ENCODE results near the gene SEPTIN10.
"Not testable (repeated sequence)": the region's sequence is repeated elsewhere in the genome, so short reads cannot be mapped to it uniquely, and the experiment has no call there.

Gene SEPTIN10

DNA sequence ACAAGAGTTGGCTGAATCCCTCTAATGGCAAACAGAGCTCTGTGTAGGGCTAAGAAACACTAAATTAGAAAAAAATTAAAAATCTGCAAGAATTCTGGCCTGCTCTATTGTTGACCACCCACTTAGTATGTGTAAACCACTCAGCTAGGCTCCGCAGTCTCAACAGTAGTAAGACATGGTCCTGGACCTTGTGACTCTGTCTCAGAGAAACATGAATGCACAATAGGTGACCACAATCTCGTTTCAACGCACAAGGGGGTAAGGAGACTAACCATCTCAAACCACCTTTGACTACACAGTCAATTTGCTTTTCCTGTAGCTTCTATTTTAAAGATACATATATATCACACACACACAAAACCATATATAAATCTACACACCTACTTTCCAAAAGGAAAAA is 16.5 kb downstream of the SEPTIN10 start:
- no peak for DNase-seq

DNA sequence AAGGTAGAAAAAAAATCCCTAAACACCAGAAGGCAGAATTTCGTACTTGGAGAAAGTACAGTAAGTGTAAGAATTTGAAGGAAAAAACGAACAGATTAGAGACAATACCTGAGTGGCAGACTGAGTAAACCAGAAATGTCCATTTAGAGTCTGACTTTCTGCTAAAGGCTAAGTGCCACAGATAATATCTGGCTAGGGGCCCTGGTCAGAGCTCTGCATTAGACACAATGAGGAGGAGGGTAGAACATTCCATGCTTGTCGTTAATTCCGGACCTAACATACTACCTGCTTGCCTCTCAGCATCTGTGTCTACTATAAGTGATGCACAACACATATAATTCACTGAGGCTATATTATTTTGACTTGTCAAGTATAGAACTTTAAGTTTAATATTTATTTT is 18.1 kb downstream of the SEPTIN10 start:
- DNase-seq, result no peak

DNA sequence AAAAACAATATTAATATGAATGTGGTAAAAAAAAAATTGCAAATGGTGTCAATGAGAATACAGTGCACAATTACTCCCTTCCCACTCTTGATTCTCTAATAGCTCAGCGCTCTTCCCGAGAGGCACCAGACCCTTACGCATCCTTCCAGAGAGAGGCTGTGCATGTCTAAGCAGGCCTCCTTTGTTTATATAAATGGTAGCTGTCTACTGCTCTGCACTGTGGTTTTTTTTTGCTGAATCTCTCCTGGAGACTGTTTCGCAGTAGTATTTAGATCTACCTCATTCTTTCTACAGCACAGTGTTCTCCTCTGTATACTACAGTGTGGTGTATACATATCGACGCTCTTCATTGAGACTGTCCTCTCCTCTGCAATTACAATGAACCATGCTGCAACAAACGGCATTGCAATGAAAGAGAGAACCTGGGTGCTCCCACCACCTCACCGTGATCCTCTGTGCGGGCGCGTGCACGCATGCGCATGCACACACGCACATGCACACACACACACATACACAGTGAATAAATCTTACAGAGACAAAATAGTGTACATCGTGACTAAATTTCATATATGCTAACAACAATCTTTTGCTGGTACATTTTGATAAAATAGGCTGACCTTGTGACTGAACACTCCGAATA is 19.4 kb downstream of the SEPTIN10 start:
- no peak for DNase-seq

- no peak for DNase-seq
These were observed 20.9 kb downstream of the SEPTIN10 start for GRCh38 chr2:109592905-109593304.

GRCh38 chr2:109591206-109591605 is 22.6 kb downstream of the SEPTIN10 start:
- DNase-seq, result no peak

GRCh38 chr2:109586687-109587086 is 27.1 kb downstream of the SEPTIN10 start:
- DNase-seq, result no peak

DNA sequence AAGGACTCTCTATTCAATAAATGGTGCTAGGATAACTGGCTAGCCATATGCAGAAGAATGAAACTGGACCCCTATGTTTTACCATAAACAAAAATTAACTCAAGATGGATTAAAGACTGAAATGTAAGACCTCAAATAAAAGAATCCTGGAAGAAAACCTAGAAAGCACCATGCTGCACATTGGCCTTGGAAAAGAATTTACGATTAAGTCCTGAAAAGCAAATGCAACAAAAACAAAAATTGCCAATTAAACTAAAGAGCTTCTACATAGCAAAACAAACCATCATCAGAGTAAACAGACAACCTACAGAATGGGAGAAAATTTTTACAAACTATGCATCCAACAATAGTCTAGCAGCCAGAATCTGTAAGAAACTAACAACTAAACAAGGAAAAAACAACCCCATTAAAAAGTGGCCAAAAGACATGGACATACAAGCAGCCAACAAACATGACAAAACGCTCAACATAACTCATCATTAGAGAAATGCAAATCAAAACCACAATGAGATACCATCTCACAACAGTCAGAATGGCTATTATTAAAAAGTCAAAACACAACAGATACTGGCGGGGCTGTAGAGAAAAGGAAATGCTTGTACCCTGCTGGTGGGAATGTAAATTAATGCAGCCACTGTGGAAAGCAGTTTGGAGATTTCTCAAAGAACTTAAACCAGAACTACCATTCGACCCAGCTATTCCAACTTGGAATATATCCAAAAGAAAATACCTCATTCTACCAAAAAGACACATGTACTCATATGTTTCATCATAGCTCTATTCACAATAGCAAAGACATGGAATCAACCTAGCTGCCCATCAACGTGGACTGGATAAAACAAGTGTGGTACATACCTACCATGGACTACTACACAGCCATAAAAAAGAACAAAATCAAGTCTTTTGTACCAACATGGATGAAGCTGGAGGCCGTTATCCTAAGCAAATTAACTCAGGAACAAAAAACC is 30.6 kb downstream of the SEPTIN10 start:
- no peak for DNase-seq

- DNase-seq, result not testable (repeated sequence)
These were observed 36.1 kb downstream of the SEPTIN10 start for GRCh38 chr2:109577630-109578029.

DNA sequence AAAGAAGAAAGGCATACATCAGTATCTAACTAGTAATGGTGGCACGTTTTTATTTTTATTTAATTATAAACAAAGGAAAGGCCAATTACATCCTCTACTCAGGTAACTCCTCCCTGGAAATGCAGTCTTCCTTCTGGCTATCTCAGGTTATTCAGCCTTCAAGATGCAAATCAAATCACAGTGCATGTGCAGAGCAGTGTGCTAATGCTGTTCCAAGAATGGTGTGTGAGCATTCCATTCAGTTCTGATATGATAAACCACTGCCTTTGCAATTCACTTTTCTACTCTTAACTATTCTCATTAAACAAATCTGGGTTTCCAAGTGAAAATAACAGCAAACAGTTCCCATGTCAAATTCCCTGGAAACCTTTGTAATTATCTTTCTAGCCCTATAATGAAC is 38.4 kb downstream of the SEPTIN10 start:
- no peak for DNase-seq

GRCh38 chr2:109563980-109564550 is 49.7 kb downstream of the SEPTIN10 start:
- no peak for DNase-seq

GRCh38 chr2:109563288-109563687 is 50.5 kb downstream of the SEPTIN10 start:
- no peak for DNase-seq

GRCh38 chr2:109562421-109562820 is 51.3 kb downstream of the SEPTIN10 start:
- DNase-seq, result no peak

DNA sequence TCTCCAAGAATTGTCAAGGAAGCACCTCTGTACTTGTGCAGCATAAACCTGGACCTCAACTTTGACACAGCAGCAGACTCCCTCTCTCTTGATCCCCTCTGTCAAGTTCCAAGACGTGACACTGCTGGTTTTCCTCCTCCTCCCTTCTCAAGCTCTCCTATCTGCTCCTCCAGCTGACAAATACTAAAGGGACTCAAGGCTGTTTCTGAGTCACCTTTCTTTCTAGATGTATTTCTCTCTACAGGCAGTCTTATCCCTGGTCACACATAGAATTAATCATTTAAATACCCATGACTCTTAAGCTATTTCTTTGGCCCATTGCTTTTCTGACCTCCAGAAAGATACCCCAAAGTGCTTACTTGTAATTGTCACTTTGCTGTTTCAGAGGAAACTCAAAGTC is 53.5 kb downstream of the SEPTIN10 start:
- DNase-seq, result no peak

- DNase-seq, result no peak
These were observed 55.5 kb downstream of the SEPTIN10 start for GRCh38 chr2:109558076-109558882.

GRCh38 chr2:109557309-109557708 is 56.5 kb downstream of the SEPTIN10 start:
- no peak for DNase-seq

- no peak for DNase-seq
These were observed 58.3 kb downstream of the SEPTIN10 start for GRCh38 chr2:109555346-109555900.

DNA sequence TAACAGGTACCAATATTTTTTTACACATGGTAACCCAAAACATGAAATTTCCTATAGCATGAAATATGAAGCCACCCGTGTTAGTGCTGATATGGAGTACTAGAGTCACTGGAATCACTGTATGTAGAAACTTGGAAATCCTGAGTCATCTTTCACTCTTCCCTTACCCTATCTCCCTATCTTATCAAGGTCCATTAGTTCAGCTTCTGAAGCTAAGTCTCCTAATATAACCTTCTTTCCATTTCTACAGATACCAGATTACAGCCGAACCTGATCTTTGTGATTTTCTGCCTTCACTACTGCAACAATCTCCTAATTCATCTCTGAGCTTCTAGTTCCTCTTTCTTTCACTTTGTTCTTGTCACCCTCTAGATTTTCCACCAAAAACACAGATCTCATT is 59.0 kb downstream of the SEPTIN10 start:
- DNase-seq, result no peak

- no peak for DNase-seq
These were observed 64.7 kb downstream of the SEPTIN10 start for GRCh38 chr2:109549016-109549590.

GRCh38 chr2:109547280-109547679 is 66.5 kb downstream of the SEPTIN10 start:
- DNase-seq, result no peak

DNA sequence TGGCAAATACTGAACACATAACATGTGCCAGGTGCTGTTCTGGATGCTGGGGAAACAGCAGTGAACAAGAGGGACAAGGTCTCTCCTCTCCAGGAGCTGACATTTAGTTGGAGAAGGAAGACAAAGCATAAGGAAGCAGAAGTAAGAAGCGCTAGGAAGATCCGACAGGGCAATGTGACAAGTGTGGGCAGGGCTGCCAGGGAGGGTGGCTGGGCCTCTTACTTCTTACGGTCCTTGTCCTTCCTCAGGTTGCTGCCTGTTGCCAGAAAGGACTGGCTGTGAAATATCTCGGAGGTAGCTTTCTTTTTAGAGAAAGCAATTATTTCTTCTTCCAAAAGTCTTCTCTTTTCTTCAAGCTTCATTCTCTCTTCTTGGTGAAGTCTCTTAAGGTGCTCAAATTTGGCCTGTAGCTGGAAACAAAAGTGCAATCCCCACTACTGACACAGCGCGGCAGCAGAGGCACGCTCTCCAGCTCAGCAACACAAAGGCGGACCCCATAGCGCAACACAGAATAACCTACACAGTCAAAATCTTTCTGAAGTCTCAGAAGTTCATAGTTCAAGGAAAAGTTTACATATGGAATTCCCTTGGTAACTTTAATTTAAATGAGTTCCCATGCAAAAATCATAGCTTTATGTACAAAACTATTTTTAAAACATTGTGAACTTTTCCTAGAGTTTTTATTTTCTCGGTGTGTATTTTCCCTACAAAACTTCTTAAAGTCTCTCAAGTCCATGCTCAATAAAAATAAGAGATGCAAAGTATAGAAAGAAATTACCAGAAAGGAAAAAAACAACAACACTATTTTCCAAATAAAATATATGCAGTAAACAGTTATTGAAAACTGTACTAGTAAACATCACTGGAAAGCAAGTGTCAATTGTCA is 67.7 kb downstream of the SEPTIN10 start:
- peak; percentile 59 for DNase-seq

GRCh38 chr2:109542384-109542783 is 71.4 kb downstream of the SEPTIN10 start:
- DNase-seq, result no peak

Measured in stimulated activated CD4-positive, alpha-beta T cell treated with anti-CD3 and anti-CD28 coated beads, Interleukin-12 subunit alpha, Interleukin-12 subunit beta, amount 100 ng/mL, for 4 hours (primary cell).